GM12873 (cell line): Measurements from ENCODE around the gene NET1.

Source experiments
- CTCF ChIP-seq: IDR thresholded peaks from 2 replicates; pipeline ENCODE4 v1.5.1; 2012; ENCODE audit warnings: low read depth, mild to moderate bottlenecking, moderate library complexity, low read length, control low read depth; ENCODE audit not compliant: insufficient read depth; ENCODE audit errors: missing control alignments

The NET1 gene

GRCh38 chr10:5370493-5371352, 41.6 kb upstream of the NET1 start:
- no peak for TF ChIP-seq CTCF

DNA sequence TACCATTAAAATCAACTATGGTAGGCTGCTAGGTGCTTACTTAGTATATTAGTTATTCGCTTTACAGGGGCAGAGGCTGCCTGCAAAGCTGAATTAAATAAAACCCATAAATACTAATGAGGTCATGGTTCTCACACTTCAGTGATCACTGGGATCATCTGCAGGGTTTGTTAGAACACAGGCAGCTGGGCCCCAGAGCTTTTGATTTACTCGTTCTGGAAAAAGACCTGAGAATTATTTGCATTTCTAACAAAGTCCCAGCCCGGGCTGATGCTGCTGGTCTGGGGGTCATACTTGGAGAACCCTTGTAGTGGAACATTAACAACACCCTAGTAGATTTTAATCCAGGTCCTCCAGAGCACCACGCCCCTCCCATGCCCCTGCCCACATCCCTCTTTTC, 39.0 kb upstream of the NET1 start:
- TF ChIP-seq CTCF: no peak

DNA sequence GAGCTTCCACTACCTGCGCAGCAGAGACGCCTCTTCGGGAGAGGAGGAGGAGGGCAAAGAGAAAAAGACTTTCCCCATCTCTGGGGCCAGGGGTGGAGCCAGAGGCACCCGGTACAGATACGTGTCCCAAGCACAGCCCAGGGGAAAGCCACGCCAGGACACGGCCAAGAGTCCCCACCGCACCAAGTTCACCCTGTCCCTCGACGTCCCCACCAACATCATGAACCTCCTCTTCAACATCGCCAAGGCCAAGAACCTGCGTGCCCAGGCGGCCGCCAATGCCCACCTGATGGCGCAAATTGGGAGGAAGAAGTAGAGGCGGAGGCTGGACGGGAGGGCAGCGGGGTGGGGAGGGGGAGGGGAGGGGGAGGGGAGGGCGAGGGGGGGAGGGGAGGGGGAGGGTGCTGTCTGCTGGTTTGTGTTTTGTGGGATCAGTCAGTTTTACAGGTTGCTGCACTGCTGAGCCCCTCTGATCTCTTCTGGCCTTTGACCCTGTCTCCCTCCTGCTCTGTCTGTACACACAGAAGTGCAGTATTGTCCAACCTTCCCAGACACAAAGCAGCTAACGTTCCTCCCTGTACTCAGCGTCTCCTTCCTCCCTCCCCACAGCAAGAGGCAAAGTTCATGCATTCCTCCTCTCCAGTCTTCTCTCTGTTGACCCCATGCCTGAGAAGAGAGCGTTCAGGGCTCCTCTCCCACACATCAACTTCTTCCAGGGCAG, 38.3 kb upstream of the NET1 start:
- no peak for TF ChIP-seq CTCF

DNA sequence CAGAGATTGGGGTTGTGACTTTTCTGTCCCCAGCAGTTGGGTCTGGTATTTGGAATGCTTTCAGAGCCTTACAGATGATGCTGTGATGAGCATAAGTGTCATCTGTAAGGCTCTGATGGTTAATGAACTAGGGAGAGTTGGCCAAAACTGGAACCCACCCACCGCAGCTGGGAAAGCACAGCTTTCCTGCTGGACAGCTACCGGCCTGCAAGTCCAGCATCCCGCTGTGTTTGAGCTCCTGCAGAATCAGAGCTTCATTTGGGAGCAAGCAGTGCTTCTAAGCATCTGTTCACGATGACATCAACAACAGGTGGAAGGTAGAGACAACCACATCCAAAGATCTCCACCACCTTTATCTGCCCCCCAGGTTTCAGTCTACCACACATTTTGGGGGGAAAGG, 35.9 kb upstream of the NET1 start:
- no peak for TF ChIP-seq CTCF

- no peak for TF ChIP-seq CTCF
Measured at GRCh38 chr10:5381187-5381586, 31.2 kb upstream of the NET1 start.

DNA sequence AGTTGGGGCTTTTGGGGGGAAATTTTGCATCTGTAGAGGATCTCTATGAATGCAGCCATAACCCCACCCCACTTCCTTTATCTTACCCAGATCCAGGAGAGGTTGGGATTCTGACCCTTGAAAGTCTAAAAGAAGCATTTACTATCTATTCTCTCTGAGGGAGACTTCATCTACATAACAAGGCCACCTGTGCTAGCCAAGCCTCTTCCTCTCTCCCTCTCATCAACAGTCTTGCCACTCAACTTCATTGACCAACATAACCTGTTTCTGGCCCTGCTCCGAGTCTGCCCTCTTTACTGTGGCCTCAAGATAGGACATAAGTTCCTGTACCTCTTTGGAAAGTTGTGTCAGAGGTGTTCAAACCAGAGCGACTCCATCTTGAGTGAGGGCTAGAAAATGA, 27.1 kb upstream of the NET1 start:
- no peak for TF ChIP-seq CTCF

DNA sequence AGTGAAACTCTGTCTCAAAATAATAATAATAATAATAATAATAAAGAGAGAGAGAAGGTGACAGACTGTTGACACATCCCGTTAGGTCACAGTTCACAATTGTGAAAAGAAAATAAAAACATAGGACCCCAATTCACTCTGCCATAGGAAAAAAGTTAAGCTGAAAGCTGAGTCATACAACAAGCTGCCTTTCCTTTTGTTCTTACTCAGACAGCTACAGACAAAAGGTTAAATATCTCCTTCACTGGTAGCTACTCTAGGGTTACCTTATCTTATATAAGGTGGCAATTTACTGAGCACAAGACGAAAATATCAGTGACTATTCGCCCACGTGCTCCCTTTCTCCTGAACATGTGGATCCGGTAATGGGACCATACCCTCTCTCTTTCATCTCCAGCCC, 25.2 kb upstream of the NET1 start:
- no peak for TF ChIP-seq CTCF
